Nephron (organoid): ENCODE data around the gene CRACDL.

Source experiments
- H3K27ac Mint-ChIP-seq, 3 experiments: 2 replicates each; pipeline ENCODE4 v1.8.0; 2020; ENCODE audit warnings: mixed read lengths in 3 of 3, mild to moderate bottlenecking in 2 of 3, moderate library complexity in 1 of 3
- H3K27me3 Mint-ChIP-seq: 2 replicates; pipeline ENCODE4 v1.8.0; 2021; ENCODE audit warnings: low read depth, mild to moderate bottlenecking, moderate library complexity, mixed read lengths
- H3K36me3 Mint-ChIP-seq: 2 replicates; pipeline ENCODE4 v1.8.0; 2020; ENCODE audit warnings: low read depth, mixed read lengths
- H3K4me1 Mint-ChIP-seq: 2 replicates; pipeline ENCODE4 v1.8.0; 2020; ENCODE audit warnings: mixed read lengths
- H3K4me3 Mint-ChIP-seq, 3 experiments: 2 replicates each; pipeline ENCODE4 v1.8.0; 2020; ENCODE audit warnings: mild to moderate bottlenecking in 3 of 3, mixed read lengths in 3 of 3, moderate library complexity in 2 of 3
- H3K9me3 Mint-ChIP-seq: 2 replicates; pipeline ENCODE4 v1.8.0; 2020; ENCODE audit warnings: mixed read lengths
- CTCF ChIP-seq, 3 experiments: fragments of 200-600 bp; sonication (generic); IDR thresholded peaks; one replicate each; pipeline ENCODE4 v1.5.0; 2021; ENCODE audit warnings: antibody characterized with exemption in 3 of 3; ENCODE audit not compliant: unreplicated experiment in 3 of 3

The CRACDL gene, protein sequence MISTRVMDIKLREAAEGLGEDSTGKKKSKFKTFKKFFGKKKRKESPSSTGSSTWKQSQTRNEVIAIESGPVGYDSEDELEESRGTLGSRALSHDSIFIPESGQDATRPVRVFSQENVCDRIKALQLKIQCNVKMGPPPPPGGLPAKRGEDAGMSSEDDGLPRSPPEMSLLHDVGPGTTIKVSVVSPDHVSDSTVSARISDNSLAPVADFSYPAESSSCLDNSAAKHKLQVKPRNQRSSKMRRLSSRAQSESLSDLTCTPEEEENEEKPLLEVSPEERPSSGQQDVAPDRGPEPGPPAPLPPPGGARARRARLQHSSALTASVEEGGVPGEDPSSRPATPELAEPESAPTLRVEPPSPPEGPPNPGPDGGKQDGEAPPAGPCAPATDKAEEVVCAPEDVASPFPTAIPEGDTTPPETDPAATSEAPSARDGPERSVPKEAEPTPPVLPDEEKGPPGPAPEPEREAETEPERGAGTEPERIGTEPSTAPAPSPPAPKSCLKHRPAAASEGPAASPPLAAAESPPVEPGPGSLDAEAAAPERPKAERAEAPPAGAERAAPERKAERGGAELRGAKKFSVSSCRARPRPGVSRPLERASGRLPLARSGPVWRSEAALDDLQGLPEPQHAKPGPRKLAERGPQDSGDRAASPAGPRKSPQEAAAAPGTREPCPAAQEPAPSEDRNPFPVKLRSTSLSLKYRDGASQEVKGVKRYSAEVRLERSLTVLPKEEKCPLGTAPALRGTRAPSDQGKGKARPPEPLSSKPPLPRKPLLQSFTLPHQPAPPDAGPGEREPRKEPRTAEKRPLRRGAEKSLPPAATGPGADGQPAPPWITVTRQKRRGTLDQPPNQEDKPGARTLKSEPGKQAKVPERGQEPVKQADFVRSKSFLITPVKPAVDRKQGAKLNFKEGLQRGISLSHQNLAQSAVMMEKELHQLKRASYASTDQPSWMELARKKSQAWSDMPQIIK

DNA sequence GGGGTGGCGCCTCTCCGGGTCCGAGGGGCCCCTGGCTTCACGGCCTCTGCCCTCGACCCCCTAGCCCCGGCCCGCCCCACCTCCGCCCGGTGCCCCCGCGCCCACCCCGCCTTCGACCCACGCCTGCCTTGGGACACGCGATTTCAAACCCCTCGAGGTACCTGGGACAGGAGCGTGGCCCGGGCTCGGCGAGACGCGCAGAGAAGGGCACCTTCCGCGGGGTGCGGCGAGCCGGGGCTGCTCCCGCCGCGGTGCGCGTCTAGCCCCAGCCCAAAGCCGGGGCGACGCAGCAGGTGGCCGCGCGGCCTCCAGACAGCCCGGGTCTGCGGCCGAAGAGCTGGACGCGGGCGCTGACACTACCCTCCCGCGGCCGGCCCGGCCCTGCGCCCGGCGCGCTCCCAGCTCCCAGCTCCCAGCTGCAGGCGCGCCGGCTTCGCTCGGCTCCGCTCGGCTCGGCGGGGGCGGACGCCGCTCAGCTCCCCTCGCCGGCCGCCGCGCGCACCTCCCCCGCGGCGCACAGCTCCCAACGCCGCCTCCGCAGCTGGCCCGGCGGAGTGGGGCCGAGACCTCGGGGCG, at the start of gene CRACDL:
TSS of gene CRACDL (minus strand) at position 449 of the 576 bp plus-strand sequence. CDS start 89,425 bp downstream, outside the sequence.
- Mint-ChIP-seq H3K27ac (no peak within 1 kb of the TSS), H3K4me1 (peaks cover 10% of the 10 kb centered on the region), H3K27me3 (peaks cover 79% of the 10 kb centered on the region), H3K9me3 (no peaks in the 10 kb centered on the region), H3K4me3 (peak within 1 kb of the TSS; percentile 71 to 78 (median 77)), H3K36me3 (no peaks in the 10 kb centered on the region)
- no peak for TF ChIP-seq CTCF (IDR thresholded peaks at IDR 0.05; ENCODE audit: unreplicated experiment in 3 of 3)

DNA sequence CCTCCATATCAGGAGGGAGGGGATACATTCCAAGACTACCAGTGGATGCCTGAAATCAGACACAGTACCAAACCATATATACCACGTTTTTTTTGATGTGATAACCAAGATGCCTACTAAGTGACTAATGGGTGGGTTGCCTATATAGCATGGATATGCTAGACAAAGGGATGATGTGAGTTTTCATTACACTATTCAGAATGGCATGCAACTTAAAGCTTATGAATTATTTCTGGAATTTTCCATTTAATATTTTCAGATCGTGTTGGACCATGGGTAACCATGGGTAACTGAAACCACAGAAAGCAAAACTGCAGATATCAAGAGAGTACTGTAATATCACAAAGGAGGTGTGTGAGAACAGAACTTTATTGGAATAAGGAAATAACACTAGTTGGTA, 39.6 kb upstream of the CRACDL start:
- Mint-ChIP-seq H3K4me1 (no peaks in the 10 kb centered on the region), H3K27ac (no peak overlapping the region), H3K9me3 (peaks cover 58% of the 10 kb centered on the region), H3K27me3 (no peaks in the 10 kb centered on the region), H3K36me3 (peaks cover 4% of the 10 kb centered on the region), H3K4me3 (no peak overlapping the region)
- TF ChIP-seq CTCF (IDR thresholded peaks at IDR 0.05; ENCODE audit: unreplicated experiment in 3 of 3): no peak

DNA sequence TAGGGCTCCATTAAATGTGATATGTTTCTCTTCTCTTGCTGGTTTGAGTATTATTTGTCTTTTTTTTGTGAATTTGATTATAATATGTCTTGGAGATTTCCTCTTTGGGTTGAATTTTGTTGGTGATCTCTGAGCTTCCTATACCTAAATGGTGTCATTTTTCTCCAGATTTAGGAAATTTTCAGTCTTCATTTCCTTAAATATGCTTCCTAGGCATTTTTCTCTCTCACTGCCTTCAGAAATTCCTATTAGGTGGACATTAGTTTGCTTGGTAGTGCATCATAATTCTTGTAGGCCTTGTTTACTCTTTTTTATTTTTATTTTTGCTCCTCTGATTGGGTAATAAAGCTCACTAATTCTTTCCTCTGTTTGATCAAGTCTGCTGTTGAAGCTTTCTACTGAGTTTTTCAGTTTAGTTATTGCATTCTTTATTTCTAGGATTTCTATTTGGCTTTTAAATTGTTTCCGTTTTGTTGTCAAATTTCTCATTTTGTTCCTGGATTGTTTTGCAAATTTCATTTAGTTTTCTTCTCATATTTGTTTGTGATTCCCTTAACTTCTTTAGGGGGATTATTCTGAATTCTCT, 36.6 kb upstream of the CRACDL start:
- Mint-ChIP-seq H3K9me3 (peaks cover 74% of the 10 kb centered on the region), H3K4me3 (no peak overlapping the region), H3K27ac (no peak overlapping the region), H3K4me1 (no peaks in the 10 kb centered on the region), H3K27me3 (peaks cover 5% of the 10 kb centered on the region), H3K36me3 (peaks cover 9% of the 10 kb centered on the region)
- TF ChIP-seq CTCF (IDR thresholded peaks at IDR 0.05; ENCODE audit: unreplicated experiment in 3 of 3): no peak

- Mint-ChIP-seq H3K4me1 (no peaks in the 10 kb centered on the region), H3K27me3 (no peaks in the 10 kb centered on the region), H3K27ac (no peak overlapping the region), H3K36me3 (no peaks in the 10 kb centered on the region), H3K4me3 (no peak overlapping the region), H3K9me3 (peaks cover 22% of the 10 kb centered on the region)
- TF ChIP-seq CTCF (IDR thresholded peaks at IDR 0.05; ENCODE audit: unreplicated experiment in 3 of 3): no peak
Observed at GRCh38 chr2:98959810-98960507, 23.9 kb upstream of the CRACDL start.

GRCh38 chr2:98952966-98953365, 16.9 kb upstream of the CRACDL start:
- peaks cover 10% of the 10 kb centered on the region for H3K27me3 Mint-ChIP-seq
- no peak overlapping the region for H3K4me3 Mint-ChIP-seq
- no peaks in the 10 kb centered on the region for H3K4me1 Mint-ChIP-seq

More at GRCh38 chr2:98952966-98953365, 16.9 kb upstream of the CRACDL start:
- no peak overlapping the region for H3K27ac Mint-ChIP-seq
- no peaks in the 10 kb centered on the region for H3K36me3 Mint-ChIP-seq
- H3K9me3 Mint-ChIP-seq: no peaks in the 10 kb centered on the region
- no peak for TF ChIP-seq CTCF (IDR thresholded peaks at IDR 0.05; ENCODE audit: unreplicated experiment in 3 of 3)
